ENCODE data around the gene BASP1. TPM values are rescaled to one million over a fixed set of nuclear protein-coding genes. Genes with fewer than 3 reads are reported as not detected.
A peak's percentile ranks its signal among the peaks of the same experiment; 100 is the strongest.

BASP1 gene
- total RNA-seq, 3 donors from 2014 or later, result 19.9 to 50.1 (median 34.9) TPM

GRCh38 chr5:17182981-17183380 is 34.5 kb upstream of the BASP1 start:
- Histone ChIP-seq H3K4me3 (no peak overlapping the region), H3K36me3 (no peaks in the 10 kb centered on the region), H3K4me1 (peaks cover 0 to 7% of the 10 kb centered on the region in 2 donors), H3K27ac (no peak overlapping the region), H3K9me3 (no peaks in the 10 kb centered on the region), H3K27me3 (no peaks in the 10 kb centered on the region)
- intact Hi-C loops (cut with DNase I; ENCODE audit: low total_unique reads), result no loop called here
- TF ChIP-seq POLR2A (IDR thresholded peaks at IDR 0.05), result no peak
- TF ChIP-seq, protein P1, sequence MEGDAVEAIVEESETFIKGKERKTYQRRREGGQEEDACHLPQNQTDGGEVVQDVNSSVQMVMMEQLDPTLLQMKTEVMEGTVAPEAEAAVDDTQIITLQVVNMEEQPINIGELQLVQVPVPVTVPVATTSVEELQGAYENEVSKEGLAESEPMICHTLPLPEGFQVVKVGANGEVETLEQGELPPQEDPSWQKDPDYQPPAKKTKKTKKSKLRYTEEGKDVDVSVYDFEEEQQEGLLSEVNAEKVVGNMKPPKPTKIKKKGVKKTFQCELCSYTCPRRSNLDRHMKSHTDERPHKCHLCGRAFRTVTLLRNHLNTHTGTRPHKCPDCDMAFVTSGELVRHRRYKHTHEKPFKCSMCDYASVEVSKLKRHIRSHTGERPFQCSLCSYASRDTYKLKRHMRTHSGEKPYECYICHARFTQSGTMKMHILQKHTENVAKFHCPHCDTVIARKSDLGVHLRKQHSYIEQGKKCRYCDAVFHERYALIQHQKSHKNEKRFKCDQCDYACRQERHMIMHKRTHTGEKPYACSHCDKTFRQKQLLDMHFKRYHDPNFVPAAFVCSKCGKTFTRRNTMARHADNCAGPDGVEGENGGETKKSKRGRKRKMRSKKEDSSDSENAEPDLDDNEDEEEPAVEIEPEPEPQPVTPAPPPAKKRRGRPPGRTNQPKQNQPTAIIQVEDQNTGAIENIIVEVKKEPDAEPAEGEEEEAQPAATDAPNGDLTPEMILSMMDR (IDR thresholded peaks at IDR 0.05), result no peak
- no peak for TF ChIP-seq POLR2AphosphoS5 (IDR thresholded peaks at IDR 0.05)
- DNase-seq (ENCODE audit: low spot score in 2 of 2), result no peak

DNA sequence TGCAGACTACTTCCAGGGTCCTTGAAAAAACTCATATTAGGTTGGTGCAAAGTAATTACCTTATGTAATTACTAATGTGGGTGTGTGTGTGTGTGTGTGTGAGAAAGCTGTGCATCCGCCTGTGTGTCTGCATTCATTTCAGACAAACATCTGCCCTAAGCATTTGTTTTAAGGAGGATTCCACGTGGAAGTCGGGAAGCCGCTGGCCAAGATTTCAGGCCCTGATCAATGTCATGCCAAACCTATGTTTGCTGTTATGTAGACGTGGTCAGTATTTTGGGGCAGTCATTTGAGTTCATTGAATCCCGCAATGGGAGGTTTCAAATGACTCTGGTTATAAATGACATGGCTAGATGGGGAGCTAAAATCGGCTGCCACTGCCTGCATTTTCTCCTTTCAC is 33.6 kb upstream of the BASP1 start:
- Histone ChIP-seq H3K27ac (no peak overlapping the region), H3K4me1 (peaks cover 0 to 7% of the 10 kb centered on the region in 2 donors), H3K4me3 (no peak overlapping the region), H3K27me3 (no peaks in the 10 kb centered on the region), H3K9me3 (no peaks in the 10 kb centered on the region), H3K36me3 (no peaks in the 10 kb centered on the region)
- TF ChIP-seq, protein P1 (IDR thresholded peaks at IDR 0.05), result no peak
- intact Hi-C loops (cut with DNase I; ENCODE audit: low total_unique reads), result no loop called here
- DNase-seq (ENCODE audit: low spot score in 2 of 2), result no peak

GRCh38 chr5:17184588-17184987 is 32.8 kb upstream of the BASP1 start:
- intact Hi-C loops (cut with DNase I; ENCODE audit: low total_unique reads), result no loop called here
- H3K27me3 ChIP-seq, result no peaks in the 10 kb centered on the region
- no peaks in the 10 kb centered on the region for H3K9me3 ChIP-seq
- H3K4me1 ChIP-seq, result peaks cover 0 to 7% of the 10 kb centered on the region in 2 donors
- peak overlapping the region in 1 of 2 donors; percentile 4 for H3K27ac ChIP-seq
- DNase-seq (ENCODE audit: low spot score in 2 of 2), result no peak
- no peaks in the 10 kb centered on the region for H3K36me3 ChIP-seq
- TF ChIP-seq POLR2AphosphoS5 (IDR thresholded peaks at IDR 0.05) (no peak), POLR2A (IDR thresholded peaks at IDR 0.05) (no peak)
- TF ChIP-seq, protein P1 (IDR thresholded peaks at IDR 0.05), result no peak
- H3K4me3 ChIP-seq, result no peak overlapping the region

DNA sequence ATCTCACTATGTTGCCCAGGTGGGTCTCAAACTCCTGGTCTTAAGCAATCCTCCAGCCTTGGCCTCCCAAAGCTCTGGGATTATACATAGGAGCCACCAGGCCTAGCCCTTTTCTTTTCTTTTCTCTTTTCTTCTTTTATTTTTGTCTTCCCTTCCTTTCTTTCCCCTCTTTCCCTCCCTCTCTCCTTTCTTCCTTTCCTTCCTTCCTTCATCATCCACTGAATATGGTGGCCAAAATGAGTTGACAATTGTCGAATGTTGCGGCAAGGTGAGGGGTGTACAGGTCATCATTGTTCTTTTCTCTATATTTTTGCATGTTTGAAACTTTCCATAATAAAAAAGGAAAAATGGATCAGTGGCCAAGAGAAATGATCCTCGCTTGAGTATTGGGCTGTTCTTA is 32.1 kb upstream of the BASP1 start:
- Histone ChIP-seq H3K9me3 (no peaks in the 10 kb centered on the region), H3K4me1 (peaks cover 0 to 7% of the 10 kb centered on the region in 2 donors), H3K36me3 (no peaks in the 10 kb centered on the region), H3K4me3 (no peak overlapping the region), H3K27ac (no peak overlapping the region), H3K27me3 (no peaks in the 10 kb centered on the region)
- DNase-seq (ENCODE audit: low spot score in 2 of 2), result no peak
- intact Hi-C loops (cut with DNase I; ENCODE audit: low total_unique reads), result loop anchor here (5.0 kb wide), 1 partner anchor 378 kb away; no protein-coding TSS in a partner anchor
- TF ChIP-seq, protein P1 (IDR thresholded peaks at IDR 0.05), result no peak
- no peak for TF ChIP-seq POLR2AphosphoS5 (IDR thresholded peaks at IDR 0.05)
- no peak for TF ChIP-seq POLR2A (IDR thresholded peaks at IDR 0.05)

- peak in 1 of 2 donors; percentile 53 for DNase-seq (ENCODE audit: low spot score in 2 of 2)
- H3K27ac ChIP-seq, result peak overlapping the region; percentile 55 to 83
- TF ChIP-seq, protein P1 (IDR thresholded peaks at IDR 0.05), result no peak
- TF ChIP-seq POLR2A (IDR thresholded peaks at IDR 0.05) (no peak), POLR2AphosphoS5 (IDR thresholded peaks at IDR 0.05) (no peak)
Observed at GRCh38 chr5:17185773-17186172, 31.7 kb upstream of the BASP1 start.

More at GRCh38 chr5:17185773-17186172, 31.7 kb upstream of the BASP1 start:
- no peak overlapping the region for H3K4me3 ChIP-seq
- peaks cover 0 to 7% of the 10 kb centered on the region in 2 donors for H3K4me1 ChIP-seq
- H3K36me3 ChIP-seq, result no peaks in the 10 kb centered on the region
- no peaks in the 10 kb centered on the region for H3K27me3 ChIP-seq
- no peaks in the 10 kb centered on the region for H3K9me3 ChIP-seq
- intact Hi-C loops (cut with DNase I; ENCODE audit: low total_unique reads), result loop anchor here (5.0 kb wide), 1 partner anchor 378 kb away; no protein-coding TSS in a partner anchor
